ENCODE results near the gene WIPF3. TPM values are rescaled to one million over a fixed set of nuclear protein-coding genes. Genes with fewer than 3 reads are reported as not detected.

WIPF3 gene
- total RNA-seq, 1 donor from 2014 or later: 1.5 TPM

DNA sequence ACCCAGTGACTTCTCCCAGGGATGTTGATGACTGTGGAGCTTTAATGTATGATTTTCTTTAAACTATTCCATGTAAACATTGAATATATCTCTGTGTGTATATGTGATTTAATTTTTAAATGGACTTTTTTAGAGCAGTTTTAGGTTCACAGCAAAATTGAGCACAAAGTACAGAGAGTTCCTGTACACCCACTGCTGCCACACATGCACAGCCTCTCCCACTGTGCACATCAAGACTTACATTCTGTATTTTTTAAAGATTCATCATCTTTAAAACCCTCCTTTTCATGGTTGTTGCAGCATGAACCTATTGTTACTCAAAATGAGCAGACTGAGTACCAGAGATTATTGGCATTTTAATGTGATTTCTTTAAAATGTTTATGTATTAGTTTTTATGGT, 51.3 kb downstream of the WIPF3 start:
- Mint-ChIP-seq H3K27ac (ENCODE audit: unreplicated experiment) (no peak overlapping the region), H3K27me3 (ENCODE audit: unreplicated experiment) (no peaks in the 10 kb centered on the region), H3K36me3 (ENCODE audit: low read depth, unreplicated experiment) (no peaks in the 10 kb centered on the region), H3K4me3 (ENCODE audit: unreplicated experiment) (no peak overlapping the region), H3K9me3 (ENCODE audit: unreplicated experiment) (no peaks in the 10 kb centered on the region), H3K4me1 (ENCODE audit: unreplicated experiment) (peaks cover 7% of the 10 kb centered on the region)
- no peak for DNase-seq (ENCODE audit: low spot score)
- TF ChIP-seq CTCF (IDR thresholded peaks at IDR 0.05; ENCODE audit: unreplicated experiment): no peak

DNA sequence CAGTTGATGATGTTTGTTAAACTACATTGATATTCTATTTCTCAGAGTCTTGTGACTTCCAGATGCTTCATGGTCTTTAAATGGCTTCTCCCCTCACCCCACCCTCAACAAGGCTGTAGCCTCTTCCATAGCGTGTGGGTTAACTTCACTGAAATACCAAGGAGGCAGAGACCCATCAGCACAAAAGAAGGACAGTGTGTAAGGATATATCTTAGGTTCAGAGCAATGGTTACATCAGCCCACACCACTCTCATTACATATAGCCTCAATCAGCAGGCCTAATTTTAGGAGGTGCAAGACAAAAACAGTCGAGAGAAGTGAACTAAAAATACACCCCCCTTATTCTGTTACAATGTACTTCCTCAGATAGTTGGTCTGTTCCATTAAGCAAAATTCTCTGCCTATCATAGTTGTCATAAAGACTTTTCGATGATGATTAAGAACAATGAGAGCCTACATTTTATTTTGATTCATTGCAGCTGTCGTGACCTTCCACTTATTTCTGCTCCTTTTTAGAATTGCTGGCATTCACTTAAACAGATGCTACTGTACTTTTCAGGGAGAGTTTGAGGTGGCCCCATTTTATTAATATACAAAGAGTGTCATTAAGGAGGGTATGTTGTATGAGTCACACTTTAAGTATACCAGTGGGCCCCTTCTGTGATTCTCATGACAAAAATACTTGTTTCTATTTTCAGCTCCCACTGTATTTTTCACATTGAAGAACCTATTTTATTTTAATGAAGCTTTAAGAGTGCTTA, 52.1 kb downstream of the WIPF3 start:
- peaks cover 7% of the 10 kb centered on the region for H3K4me1 Mint-ChIP-seq (ENCODE audit: unreplicated experiment)
- no peak for DNase-seq (ENCODE audit: low spot score)
- no peaks in the 10 kb centered on the region for H3K27me3 Mint-ChIP-seq (ENCODE audit: unreplicated experiment)
- no peak for TF ChIP-seq CTCF (IDR thresholded peaks at IDR 0.05; ENCODE audit: unreplicated experiment)
- no peaks in the 10 kb centered on the region for H3K9me3 Mint-ChIP-seq (ENCODE audit: unreplicated experiment)
- H3K4me3 Mint-ChIP-seq (ENCODE audit: unreplicated experiment): no peak overlapping the region
- no peaks in the 10 kb centered on the region for H3K36me3 Mint-ChIP-seq (ENCODE audit: low read depth, unreplicated experiment)
- no peak overlapping the region for H3K27ac Mint-ChIP-seq (ENCODE audit: unreplicated experiment)

DNA sequence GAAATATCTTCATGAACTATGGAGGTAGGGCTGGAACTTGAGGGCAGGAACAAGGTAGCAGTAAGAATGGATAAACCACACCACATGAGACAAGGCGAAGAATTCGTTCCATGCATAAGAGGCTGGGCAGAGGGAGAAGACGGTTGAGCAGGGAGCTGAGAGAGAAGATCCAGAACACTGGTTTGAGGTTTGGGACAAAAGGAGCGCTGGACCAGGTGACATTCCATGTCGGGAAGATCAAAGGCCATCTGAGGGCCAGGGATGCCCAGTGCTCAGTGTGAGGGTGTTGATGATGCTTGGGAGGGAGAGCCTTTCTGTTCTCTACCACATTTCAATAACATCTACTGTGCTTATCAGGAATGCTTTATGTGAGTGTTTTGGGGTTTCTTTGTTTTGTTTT, 52.8 kb downstream of the WIPF3 start:
- peaks cover 7% of the 10 kb centered on the region for H3K4me1 Mint-ChIP-seq (ENCODE audit: unreplicated experiment)
- DNase-seq (ENCODE audit: low spot score): no peak
- no peak for TF ChIP-seq CTCF (IDR thresholded peaks at IDR 0.05; ENCODE audit: unreplicated experiment)
- no peaks in the 10 kb centered on the region for H3K9me3 Mint-ChIP-seq (ENCODE audit: unreplicated experiment)
- H3K27me3 Mint-ChIP-seq (ENCODE audit: unreplicated experiment): no peaks in the 10 kb centered on the region
- H3K27ac Mint-ChIP-seq (ENCODE audit: unreplicated experiment): no peak overlapping the region
- no peaks in the 10 kb centered on the region for H3K36me3 Mint-ChIP-seq (ENCODE audit: low read depth, unreplicated experiment)
- H3K4me3 Mint-ChIP-seq (ENCODE audit: unreplicated experiment): no peak overlapping the region

DNA sequence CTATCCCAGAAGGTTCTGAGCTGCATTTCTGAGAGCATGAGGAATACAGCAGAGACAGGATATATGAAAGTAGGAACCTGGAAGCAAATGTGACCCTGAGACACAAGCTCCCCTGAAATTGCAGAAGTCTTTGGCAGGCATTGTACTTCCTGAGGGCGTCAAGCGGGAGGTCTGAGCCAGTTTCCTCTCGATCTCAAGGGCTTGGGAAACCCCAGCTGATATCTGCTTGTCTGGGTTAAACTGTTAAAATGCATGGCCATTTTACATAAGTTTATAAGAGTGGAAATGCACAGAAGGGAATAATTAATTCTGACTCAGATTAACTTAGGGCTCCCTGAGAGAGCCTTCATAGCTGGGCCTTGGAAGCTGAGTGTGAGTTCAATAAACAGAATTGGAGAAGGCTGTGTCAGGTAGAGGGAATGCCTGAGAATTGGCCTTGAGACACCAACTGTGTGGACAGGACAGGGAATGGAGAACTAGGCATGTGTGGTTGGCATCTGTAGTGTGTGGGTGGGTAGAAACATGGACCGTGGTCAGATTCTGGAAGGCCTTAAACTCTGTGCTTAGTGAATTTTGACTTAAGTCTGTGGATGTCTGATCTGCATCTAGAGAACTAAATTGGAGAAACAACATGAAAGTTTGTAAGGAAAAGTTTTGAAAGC, 53.3 kb downstream of the WIPF3 start:
- H3K4me3 Mint-ChIP-seq (ENCODE audit: unreplicated experiment): no peak overlapping the region
- no peaks in the 10 kb centered on the region for H3K36me3 Mint-ChIP-seq (ENCODE audit: low read depth, unreplicated experiment)
- no peak for DNase-seq (ENCODE audit: low spot score)
- no peaks in the 10 kb centered on the region for H3K27me3 Mint-ChIP-seq (ENCODE audit: unreplicated experiment)
- no peak overlapping the region for H3K27ac Mint-ChIP-seq (ENCODE audit: unreplicated experiment)
- H3K9me3 Mint-ChIP-seq (ENCODE audit: unreplicated experiment): no peaks in the 10 kb centered on the region
- TF ChIP-seq CTCF (IDR thresholded peaks at IDR 0.05; ENCODE audit: unreplicated experiment): no peak
- H3K4me1 Mint-ChIP-seq (ENCODE audit: unreplicated experiment): peaks cover 7% of the 10 kb centered on the region

DNA sequence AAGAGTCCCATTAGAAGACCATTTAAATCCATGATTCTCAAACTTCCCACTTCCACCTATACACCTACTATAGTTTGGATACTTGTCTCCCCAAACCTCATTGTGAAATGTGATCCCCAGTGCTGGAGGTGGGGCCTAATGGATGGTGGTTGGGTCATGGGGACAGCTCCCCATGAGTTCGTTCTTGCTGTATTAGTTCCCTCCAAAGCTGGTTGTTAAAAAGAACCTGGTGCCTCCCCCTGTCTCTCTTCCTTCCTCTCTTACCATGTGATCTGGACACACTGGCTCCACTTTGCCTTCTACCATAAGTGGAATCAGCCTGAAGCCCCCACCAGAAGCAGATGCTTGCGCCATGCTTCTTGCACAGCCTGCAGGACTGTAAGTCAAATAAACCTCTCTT, 53.9 kb downstream of the WIPF3 start:
- no peak for DNase-seq (ENCODE audit: low spot score)
- Mint-ChIP-seq H3K9me3 (ENCODE audit: unreplicated experiment) (no peaks in the 10 kb centered on the region), H3K27me3 (ENCODE audit: unreplicated experiment) (no peaks in the 10 kb centered on the region), H3K4me3 (ENCODE audit: unreplicated experiment) (no peak overlapping the region), H3K4me1 (ENCODE audit: unreplicated experiment) (peaks cover 7% of the 10 kb centered on the region), H3K27ac (ENCODE audit: unreplicated experiment) (no peak overlapping the region), H3K36me3 (ENCODE audit: low read depth, unreplicated experiment) (no peaks in the 10 kb centered on the region)
- no peak for TF ChIP-seq CTCF (IDR thresholded peaks at IDR 0.05; ENCODE audit: unreplicated experiment)
